ENCODE data around the gene LUC7L. TPM values are rescaled to one million over a fixed set of nuclear protein-coding genes. Genes with fewer than 3 reads are reported as not detected.
A peak's percentile ranks its signal among the peaks of the same experiment; 100 is the strongest.
"Not testable (repeated sequence)": the region's sequence is repeated elsewhere in the genome, so short reads cannot be mapped to it uniquely, and the experiment has no call there.

Gene LUC7L
- total and polyA plus RNA-seq, 3 experiments from 2014 or later, result 9.2 to 80.0 (median 78.5) TPM

- peaks cover 5 to 87% (median 14%) of the 10 kb centered on the region in 3 donors for H3K36me3 Mint-ChIP-seq
- DNase-seq; H3K4me1 ChIP-seq (ENCODE audit: insufficient read depth, low read length); H3K9me3 ChIP-seq (ENCODE audit: low read length); H3K27me3 ChIP-seq (ENCODE audit: insufficient read depth, low read length, poor library complexity, severe bottlenecking); H3K9me3 Mint-ChIP-seq; H3K27ac ChIP-seq (ENCODE audit: low read depth, low read length); H3K4me3 Mint-ChIP-seq; H3K27me3 Mint-ChIP-seq; CTCF ChIA-PET; H3K4me3 ChIP-seq (ENCODE audit: low read length); POLR2A ChIA-PET: not testable (repeated sequence)
- H3K36me3 ChIP-seq (ENCODE audit: insufficient read depth, low read length), result peaks cover 35% of the 10 kb centered on the region
- H3K27ac Mint-ChIP-seq, result peak overlapping the region in 1 of 8 donors; percentile 50
- H3K4me1 Mint-ChIP-seq, result peaks cover 0 to 22% (median 4%) of the 10 kb centered on the region in 3 donors
Observed at GRCh38 chr16:209359-209758, 19.9 kb downstream of the LUC7L start.

GRCh38 chr16:204046-204445, 25.2 kb downstream of the LUC7L start:
- H3K4me1 Mint-ChIP-seq; H3K9me3 Mint-ChIP-seq; CTCF ChIA-PET; H3K9me3 ChIP-seq (ENCODE audit: low read length); H3K27me3 ChIP-seq (ENCODE audit: insufficient read depth, low read length, poor library complexity, severe bottlenecking); H3K27ac ChIP-seq (ENCODE audit: low read depth, low read length); H3K4me1 ChIP-seq (ENCODE audit: insufficient read depth, low read length); POLR2A ChIA-PET; H3K27ac Mint-ChIP-seq; H3K4me3 ChIP-seq (ENCODE audit: low read length); DNase-seq; H3K4me3 Mint-ChIP-seq; H3K27me3 Mint-ChIP-seq: not testable (repeated sequence)
- peaks cover 9 to 75% (median 18%) of the 10 kb centered on the region in 3 donors for H3K36me3 Mint-ChIP-seq
- peaks cover 58% of the 10 kb centered on the region for H3K36me3 ChIP-seq (ENCODE audit: insufficient read depth, low read length)

GRCh38 chr16:203246-203645, 26.0 kb downstream of the LUC7L start:
- no peak overlapping the region for H3K27ac Mint-ChIP-seq
- H3K36me3 Mint-ChIP-seq, result peaks cover 9 to 76% (median 15%) of the 10 kb centered on the region in 3 donors

GRCh38 chr16:200388-200787, 28.9 kb downstream of the LUC7L start:
- POLR2A ChIA-PET, result no interaction called here
- Mint-ChIP-seq H3K27me3 (no peaks in the 10 kb centered on the region), H3K36me3 (peaks cover 3 to 76% (median 4%) of the 10 kb centered on the region in 3 donors), H3K9me3 (peaks cover 0 to 2% (median 0%) of the 10 kb centered on the region in 5 donors), H3K27ac (peak overlapping the region in 1 of 8 donors; percentile 54), H3K4me1 (peaks cover 0 to 3% (median 0%) of the 10 kb centered on the region in 3 donors), H3K4me3 (no peak overlapping the region)
- no peak overlapping the region for H3K27ac ChIP-seq (ENCODE audit: low read depth, low read length)
- DNase-seq, result no peak
- H3K9me3 ChIP-seq (ENCODE audit: low read length), result no peaks in the 10 kb centered on the region
- no peaks in the 10 kb centered on the region for H3K4me1 ChIP-seq (ENCODE audit: insufficient read depth, low read length)
- CTCF ChIA-PET, result interaction anchor here (1.7 kb wide), 1 partner anchor 28 kb away, joined by 4 read pairs; no protein-coding TSS in a partner anchor
- H3K4me3 ChIP-seq (ENCODE audit: low read length), result no peak overlapping the region
- no peaks in the 10 kb centered on the region for H3K27me3 ChIP-seq (ENCODE audit: insufficient read depth, low read length, poor library complexity, severe bottlenecking)
- H3K36me3 ChIP-seq (ENCODE audit: insufficient read depth, low read length), result peaks cover 54% of the 10 kb centered on the region

More at GRCh38 chr16:203246-203645, 26.0 kb downstream of the LUC7L start:
- H3K9me3 Mint-ChIP-seq, result no peaks in the 10 kb centered on the region
- Histone ChIP-seq H3K4me1 (ENCODE audit: insufficient read depth, low read length) (no peaks in the 10 kb centered on the region), H3K27ac (ENCODE audit: low read depth, low read length) (no peak overlapping the region), H3K27me3 (ENCODE audit: insufficient read depth, low read length, poor library complexity, severe bottlenecking) (no peaks in the 10 kb centered on the region), H3K36me3 (ENCODE audit: insufficient read depth, low read length) (peaks cover 62% of the 10 kb centered on the region), H3K9me3 (ENCODE audit: low read length) (no peaks in the 10 kb centered on the region), H3K4me3 (ENCODE audit: low read length) (no peak overlapping the region)
- H3K4me1 Mint-ChIP-seq, result peaks cover 0 to 3% (median 0%) of the 10 kb centered on the region in 3 donors
- ChIA-PET POLR2A (no interaction called here), CTCF (no interaction called here)
- no peak for DNase-seq
- peak overlapping the region in 1 of 7 donors; percentile 32 for H3K4me3 Mint-ChIP-seq
- no peaks in the 10 kb centered on the region for H3K27me3 Mint-ChIP-seq

- no peak overlapping the region for H3K27ac ChIP-seq (ENCODE audit: low read depth, low read length)
- no peak overlapping the region for H3K4me3 ChIP-seq (ENCODE audit: low read length)
- no peak for DNase-seq
- peaks cover 53% of the 10 kb centered on the region for H3K36me3 ChIP-seq (ENCODE audit: insufficient read depth, low read length)
- ChIA-PET POLR2A (no interaction called here), CTCF (interaction anchor here (4.1 kb wide), 1 partner anchor 13 kb away, joined by 18 read pairs; no protein-coding TSS in a partner anchor)
- H3K27me3 ChIP-seq (ENCODE audit: insufficient read depth, low read length, poor library complexity, severe bottlenecking), result no peaks in the 10 kb centered on the region
- H3K4me1 ChIP-seq (ENCODE audit: insufficient read depth, low read length), result no peaks in the 10 kb centered on the region
- H3K9me3 Mint-ChIP-seq, result peaks cover 0 to 2% (median 0%) of the 10 kb centered on the region in 5 donors
- H3K27ac Mint-ChIP-seq, result peak overlapping the region in 1 of 8 donors; percentile 47
- H3K9me3 ChIP-seq (ENCODE audit: low read length), result no peaks in the 10 kb centered on the region
- H3K4me1 Mint-ChIP-seq, result no peaks in the 10 kb centered on the region
- H3K27me3 Mint-ChIP-seq, result no peaks in the 10 kb centered on the region
- peaks cover 0 to 88% (median 8%) of the 10 kb centered on the region in 3 donors for H3K36me3 Mint-ChIP-seq
- H3K4me3 Mint-ChIP-seq, result no peak overlapping the region
Observed at GRCh38 chr16:194516-194915, 34.7 kb downstream of the LUC7L start.

GRCh38 chr16:193441-193840, 35.8 kb downstream of the LUC7L start:
- peak overlapping the region in 1 of 8 donors; percentile 19 for H3K27ac Mint-ChIP-seq
- H3K27ac ChIP-seq (ENCODE audit: low read depth, low read length), result no peak overlapping the region
- H3K4me3 ChIP-seq (ENCODE audit: low read length), result no peak overlapping the region
- no peaks in the 10 kb centered on the region for H3K9me3 ChIP-seq (ENCODE audit: low read length)
- H3K36me3 ChIP-seq (ENCODE audit: insufficient read depth, low read length), result peaks cover 43% of the 10 kb centered on the region
- CTCF ChIA-PET, result interaction anchor here (2.6 to 4.1 kb wide), 2 partner anchors 11 to 87 kb away, joined by 7 to 18 read pairs; no protein-coding TSS in a partner anchor
- no peaks in the 10 kb centered on the region for H3K4me1 ChIP-seq (ENCODE audit: insufficient read depth, low read length)
- H3K4me3 Mint-ChIP-seq, result no peak overlapping the region
- peaks cover 0 to 88% (median 15%) of the 10 kb centered on the region in 3 donors for H3K36me3 Mint-ChIP-seq
- H3K27me3 Mint-ChIP-seq, result no peaks in the 10 kb centered on the region
- peaks cover 0 to 4% (median 3%) of the 10 kb centered on the region in 3 donors for H3K4me1 Mint-ChIP-seq
- POLR2A ChIA-PET, result no interaction called here
- H3K27me3 ChIP-seq (ENCODE audit: insufficient read depth, low read length, poor library complexity, severe bottlenecking), result no peaks in the 10 kb centered on the region
- peaks cover 0 to 2% (median 0%) of the 10 kb centered on the region in 5 donors for H3K9me3 Mint-ChIP-seq
- no peak for DNase-seq

- peaks cover 0 to 2% (median 0%) of the 10 kb centered on the region in 5 donors for H3K9me3 Mint-ChIP-seq
Observed at GRCh38 chr16:192686-193085, 36.6 kb downstream of the LUC7L start.

GRCh38 chr16:191831-192230, 37.4 kb downstream of the LUC7L start:
- no peak overlapping the region for H3K27ac ChIP-seq (ENCODE audit: low read depth, low read length)
- Mint-ChIP-seq H3K4me1 (peaks cover 0 to 4% (median 3%) of the 10 kb centered on the region in 3 donors), H3K27ac (peak overlapping the region in 3 of 8 donors; percentile 66 to 92 (median 83)), H3K27me3 (no peaks in the 10 kb centered on the region), H3K4me3 (no peak overlapping the region), H3K9me3 (no peaks in the 10 kb centered on the region), H3K36me3 (peaks cover 0 to 85% (median 15%) of the 10 kb centered on the region in 3 donors)
- H3K4me3 ChIP-seq (ENCODE audit: low read length), result no peak overlapping the region
- no peak for DNase-seq
- no peaks in the 10 kb centered on the region for H3K4me1 ChIP-seq (ENCODE audit: insufficient read depth, low read length)
- CTCF ChIA-PET, result interaction anchor here (2.6 to 4.1 kb wide), 2 partner anchors 10 to 85 kb away, joined by 7 to 18 read pairs; no protein-coding TSS in a partner anchor
- H3K36me3 ChIP-seq (ENCODE audit: insufficient read depth, low read length), result peaks cover 35% of the 10 kb centered on the region
- POLR2A ChIA-PET, result interaction anchor here (0.7 kb wide), 1 partner anchor 337 kb away, joined by 7 read pairs; no protein-coding TSS in a partner anchor
- H3K9me3 ChIP-seq (ENCODE audit: low read length), result no peaks in the 10 kb centered on the region
- H3K27me3 ChIP-seq (ENCODE audit: insufficient read depth, low read length, poor library complexity, severe bottlenecking), result no peaks in the 10 kb centered on the region

More at GRCh38 chr16:192686-193085, 36.6 kb downstream of the LUC7L start:
- no peak overlapping the region for H3K4me3 ChIP-seq (ENCODE audit: low read length)
- Mint-ChIP-seq H3K4me1 (peaks cover 0 to 4% (median 3%) of the 10 kb centered on the region in 3 donors), H3K27ac (no peak overlapping the region), H3K36me3 (peaks cover 0 to 85% (median 15%) of the 10 kb centered on the region in 3 donors), H3K27me3 (no peaks in the 10 kb centered on the region), H3K4me3 (no peak overlapping the region)
- no peaks in the 10 kb centered on the region for H3K9me3 ChIP-seq (ENCODE audit: low read length)
- H3K4me1 ChIP-seq (ENCODE audit: insufficient read depth, low read length), result no peaks in the 10 kb centered on the region
- DNase-seq, result no peak
- H3K27ac ChIP-seq (ENCODE audit: low read depth, low read length), result no peak overlapping the region
- peaks cover 38% of the 10 kb centered on the region for H3K36me3 ChIP-seq (ENCODE audit: insufficient read depth, low read length)
- CTCF ChIA-PET, result interaction anchor here (2.6 to 4.1 kb wide), 2 partner anchors 11 to 86 kb away, joined by 7 to 18 read pairs; no protein-coding TSS in a partner anchor
- POLR2A ChIA-PET, result no interaction called here
- H3K27me3 ChIP-seq (ENCODE audit: insufficient read depth, low read length, poor library complexity, severe bottlenecking), result no peaks in the 10 kb centered on the region
